VCaP (cell line): ENCODE results near the gene CHCHD4.
A peak's percentile ranks its signal among the peaks of the same experiment; 100 is the strongest.

ENCODE experiments used
- H3K27ac ChIP-seq: fragments of 450-650 bp; 2 replicates; pipeline ENCODE4 v1.5.1; 2017
- CTCF ChIP-seq: fragments of 450-650 bp; conservative IDR thresholded peaks from 2 replicates; pipeline ENCODE4 v1.5.1; 2017; ENCODE audit warnings: mild to moderate bottlenecking, moderate library complexity

CHCHD4 gene

DNA sequence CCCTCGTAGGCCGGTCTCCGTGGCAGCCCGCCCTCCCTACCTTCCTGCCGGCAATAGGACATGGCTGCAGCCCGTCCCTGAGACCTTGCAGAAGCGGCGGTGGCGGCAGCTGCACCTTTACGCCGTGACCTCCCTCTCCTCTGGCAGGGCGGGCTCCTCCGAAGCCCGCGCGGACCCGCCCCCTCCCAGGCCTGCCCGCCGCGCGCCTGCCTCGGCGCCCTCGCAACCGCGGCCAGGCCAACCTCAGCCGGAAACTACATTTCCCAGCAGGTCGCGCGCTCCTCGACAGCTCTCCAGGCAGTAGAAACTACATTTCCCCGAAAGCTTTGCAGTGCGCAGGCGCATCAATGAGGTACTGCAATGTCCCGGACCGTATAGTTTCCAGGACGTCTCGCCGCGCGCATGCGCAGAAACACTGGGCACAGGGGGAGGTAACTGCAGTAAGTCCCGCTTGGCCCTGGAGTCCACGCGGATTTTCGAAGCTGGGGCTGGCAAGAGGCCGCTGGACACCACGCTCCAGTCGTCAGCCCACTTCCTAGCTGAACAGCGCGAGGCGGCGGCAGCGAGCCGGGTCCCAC lies at the start of gene CHCHD4, which contains the start of gene TMEM43:
CHCHD4 (minus strand) TSS at position 256 of the 578 bp plus-strand sequence; CDS start at position 62, 194 bp downstream.
TMEM43 (plus strand) TSS at position 438 of the 578 bp plus-strand sequence. CDS start 142 bp downstream, outside the sequence.
- TF ChIP-seq CTCF: no peak
- peak within 1 kb of the TSS; percentile 97 for H3K27ac ChIP-seq

DNA sequence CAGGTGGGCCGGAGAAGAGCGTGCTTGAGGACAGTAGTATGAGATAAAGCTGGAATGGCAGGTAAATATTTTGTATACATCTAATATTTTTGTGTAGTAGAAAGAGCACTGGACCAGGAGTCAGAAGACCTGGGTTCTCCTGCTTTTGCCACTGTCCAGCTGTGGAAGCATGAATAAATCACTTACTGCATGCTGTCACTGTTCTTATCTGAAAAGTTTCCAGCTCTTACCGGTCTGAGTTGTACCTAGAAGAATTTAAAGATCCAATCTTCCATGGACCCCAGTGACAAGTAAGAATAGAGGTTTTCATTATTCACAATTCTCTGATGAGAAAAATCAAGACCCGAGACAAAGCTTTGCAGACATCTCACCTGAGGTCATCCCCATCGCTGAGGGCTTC lies 47.8 kb upstream of the CHCHD4 start:
- no peak for TF ChIP-seq CTCF

GRCh38 chr3:14170531-14171159 lies 46.0 kb upstream of the CHCHD4 start:
- no peak overlapping the region for H3K27ac ChIP-seq
- TF ChIP-seq CTCF: no peak

More for the DNA sequence above, 47.8 kb upstream of the CHCHD4 start:
- H3K27ac ChIP-seq: no peak overlapping the region

DNA sequence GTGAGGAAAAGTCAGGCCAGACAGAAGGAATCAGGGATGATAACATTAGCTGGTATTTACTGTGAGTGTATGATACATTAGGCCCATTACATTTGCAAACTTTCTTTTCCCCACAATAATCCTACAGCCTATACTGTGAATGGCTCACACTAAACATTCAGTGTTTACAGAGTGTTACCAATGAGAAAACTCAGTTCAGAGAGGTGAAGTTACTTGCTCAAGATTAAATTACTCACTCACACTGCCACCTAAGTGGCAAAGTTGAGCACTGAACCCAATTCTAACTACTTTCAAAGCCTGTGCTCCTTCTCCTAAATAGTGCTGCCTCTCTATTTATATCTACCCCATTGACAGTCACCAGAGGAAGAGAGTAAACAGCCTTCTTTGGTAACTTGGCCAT lies 45.2 kb upstream of the CHCHD4 start:
- H3K27ac ChIP-seq: no peak overlapping the region

DNA sequence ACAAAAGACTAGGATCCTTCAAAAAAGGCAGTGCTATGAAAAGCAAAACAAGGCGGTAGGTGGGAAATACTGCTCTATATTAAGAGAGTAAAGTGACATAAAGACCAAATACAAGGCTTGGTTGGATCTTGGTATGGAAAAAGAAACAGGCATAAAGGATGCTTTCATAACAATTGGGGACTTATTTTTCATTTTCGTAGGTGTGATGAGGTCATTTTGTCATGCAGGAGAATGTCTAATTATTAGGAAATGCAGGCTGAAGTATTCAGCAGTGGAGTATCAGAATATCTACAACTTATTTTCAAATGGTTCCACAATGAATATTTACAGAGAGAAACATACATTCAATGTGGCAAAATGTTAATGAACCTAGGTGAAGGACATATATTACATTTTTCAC lies 44.8 kb upstream of the CHCHD4 start:
- TF ChIP-seq CTCF: no peak
- H3K27ac ChIP-seq: no peak overlapping the region

More for the DNA sequence above, 45.2 kb upstream of the CHCHD4 start:
- no peak for TF ChIP-seq CTCF

DNA sequence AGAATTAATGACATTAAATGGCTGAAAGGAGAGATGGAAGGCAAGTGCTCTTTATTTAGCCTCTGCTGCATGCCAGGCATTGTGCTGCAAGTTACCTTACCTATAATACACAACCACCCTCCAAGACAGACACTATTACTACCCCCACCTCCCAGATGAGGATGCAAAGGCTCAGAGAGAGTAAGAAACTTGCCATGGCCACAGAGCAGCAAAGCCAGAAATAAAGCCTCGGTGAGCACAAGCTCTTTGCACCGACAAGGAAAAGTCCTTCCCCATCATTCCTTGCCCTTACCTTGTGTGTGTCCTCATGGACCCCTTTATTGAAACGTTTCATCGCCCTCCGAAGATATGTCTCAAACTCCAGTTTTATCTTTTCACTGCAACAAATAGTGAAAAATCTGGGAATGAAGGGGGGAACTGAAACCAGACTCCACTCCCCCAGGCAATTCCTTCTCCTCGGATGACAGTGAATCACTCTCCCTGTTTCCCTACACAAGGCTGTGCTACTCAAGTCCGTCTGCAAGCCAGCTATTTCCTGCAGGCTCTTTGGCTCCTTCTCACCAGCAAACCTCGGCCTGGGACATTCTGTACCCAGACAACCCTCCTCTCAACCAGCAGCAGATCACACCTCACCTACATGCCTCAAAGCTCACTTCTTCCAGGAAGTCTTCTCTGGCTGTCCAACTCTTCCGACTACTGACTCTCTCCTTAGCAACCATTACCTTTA lies 42.4 kb upstream of the CHCHD4 start:
- TF ChIP-seq CTCF: no peak
- H3K27ac ChIP-seq: no peak overlapping the region

- no peak for TF ChIP-seq CTCF
- no peak overlapping the region for H3K27ac ChIP-seq
These were observed 37.5 kb upstream of the CHCHD4 start for GRCh38 chr3:14162178-14162577.
